GM23338 (cell line): Measurements from ENCODE around the gene TLR7.

ENCODE experiments used
- CREB1 ChIP-seq: fragments of 250-450 bp; sonication (Bioruptor Pico); IDR thresholded peaks from 2 replicates; pipeline ENCODE4 v1.5.0; 2020; ENCODE audit warnings: low read depth, mild to moderate bottlenecking, moderate library complexity
- CTCF ChIP-seq, 2 experiments: fragments of 200-600 bp in 1 of 2; sonication (generic) in 1 of 2; conservative IDR thresholded peaks; 2 replicates each; pipeline versions ENCODE4 v1.5.1 to v1.6.1; 2016 to 2017; ENCODE audit warnings: antibody characterized with exemption in 2 of 2, low read depth in 2 of 2, mild to moderate bottlenecking in 2 of 2, moderate library complexity in 1 of 2
- EZH2 ChIP-seq: fragments of 200-600 bp; sonication (generic); IDR thresholded peaks from one replicate; pipeline ENCODE4 v1.8.0; 2017; ENCODE audit warnings: antibody characterized with exemption, mild to moderate bottlenecking, low read depth; ENCODE audit not compliant: unreplicated experiment
- EZH2phosphoT487 ChIP-seq: fragments of 200-600 bp; sonication (generic); IDR thresholded peaks from one replicate; pipeline ENCODE4 v1.8.1; 2018; ENCODE audit warnings: antibody characterized with exemption; ENCODE audit not compliant: unreplicated experiment
- JUNB ChIP-seq: IDR thresholded peaks from one replicate; pipeline ENCODE4 v1.6.1; 2016; ENCODE audit warnings: antibody characterized with exemption; ENCODE audit not compliant: unreplicated experiment
- POLR2AphosphoS5 ChIP-seq: IDR thresholded peaks from 2 replicates; pipeline ENCODE4 v1.6.1; 2016; ENCODE audit warnings: antibody characterized with exemption, low read depth
- STAT1 ChIP-seq: IDR thresholded peaks from one replicate; pipeline ENCODE4 v1.6.1; 2016; ENCODE audit warnings: antibody characterized with exemption; ENCODE audit not compliant: unreplicated experiment
- ZNF114 ChIP-seq: fragments of 250-450 bp; sonication (Bioruptor Pico); IDR thresholded peaks from 2 replicates; pipeline ENCODE4 v1.5.0; 2020; ENCODE audit warnings: mild to moderate bottlenecking, moderate library complexity
- ZNF331 ChIP-seq: fragments of 250-450 bp; sonication (Bioruptor Pico); IDR thresholded peaks from 2 replicates; pipeline ENCODE4 v1.5.0; 2020; ENCODE audit warnings: low read depth, mild to moderate bottlenecking, moderate library complexity
- TF ChIP-seq, protein P1 (sequence below): IDR thresholded peaks from one replicate; pipeline ENCODE4 v1.6.1; 2018; ENCODE audit warnings: antibody characterized with exemption; ENCODE audit not compliant: unreplicated experiment
- TF ChIP-seq, protein P2 (sequence below): IDR thresholded peaks from 2 replicates; pipeline ENCODE4 v1.6.1; 2016; ENCODE audit warnings: antibody characterized with exemption

GRCh38 chrX:12890467-12890866 lies 23.6 kb downstream of the TLR7 start:
- TF ChIP-seq CTCF (conservative IDR thresholded peaks at IDR 0.05; ENCODE audit: low read depth in 2 of 2): no peak
- TF ChIP-seq EZH2phosphoT487: no peak
- no peak for TF ChIP-seq POLR2AphosphoS5
- TF ChIP-seq EZH2: no peak
- no peak for TF ChIP-seq JUNB
- TF ChIP-seq, protein P1, sequence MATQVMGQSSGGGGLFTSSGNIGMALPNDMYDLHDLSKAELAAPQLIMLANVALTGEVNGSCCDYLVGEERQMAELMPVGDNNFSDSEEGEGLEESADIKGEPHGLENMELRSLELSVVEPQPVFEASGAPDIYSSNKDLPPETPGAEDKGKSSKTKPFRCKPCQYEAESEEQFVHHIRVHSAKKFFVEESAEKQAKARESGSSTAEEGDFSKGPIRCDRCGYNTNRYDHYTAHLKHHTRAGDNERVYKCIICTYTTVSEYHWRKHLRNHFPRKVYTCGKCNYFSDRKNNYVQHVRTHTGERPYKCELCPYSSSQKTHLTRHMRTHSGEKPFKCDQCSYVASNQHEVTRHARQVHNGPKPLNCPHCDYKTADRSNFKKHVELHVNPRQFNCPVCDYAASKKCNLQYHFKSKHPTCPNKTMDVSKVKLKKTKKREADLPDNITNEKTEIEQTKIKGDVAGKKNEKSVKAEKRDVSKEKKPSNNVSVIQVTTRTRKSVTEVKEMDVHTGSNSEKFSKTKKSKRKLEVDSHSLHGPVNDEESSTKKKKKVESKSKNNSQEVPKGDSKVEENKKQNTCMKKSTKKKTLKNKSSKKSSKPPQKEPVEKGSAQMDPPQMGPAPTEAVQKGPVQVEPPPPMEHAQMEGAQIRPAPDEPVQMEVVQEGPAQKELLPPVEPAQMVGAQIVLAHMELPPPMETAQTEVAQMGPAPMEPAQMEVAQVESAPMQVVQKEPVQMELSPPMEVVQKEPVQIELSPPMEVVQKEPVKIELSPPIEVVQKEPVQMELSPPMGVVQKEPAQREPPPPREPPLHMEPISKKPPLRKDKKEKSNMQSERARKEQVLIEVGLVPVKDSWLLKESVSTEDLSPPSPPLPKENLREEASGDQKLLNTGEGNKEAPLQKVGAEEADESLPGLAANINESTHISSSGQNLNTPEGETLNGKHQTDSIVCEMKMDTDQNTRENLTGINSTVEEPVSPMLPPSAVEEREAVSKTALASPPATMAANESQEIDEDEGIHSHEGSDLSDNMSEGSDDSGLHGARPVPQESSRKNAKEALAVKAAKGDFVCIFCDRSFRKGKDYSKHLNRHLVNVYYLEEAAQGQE: no peak
- no peak for TF ChIP-seq CREB1 (CRISPR knock-in tag)
- TF ChIP-seq ZNF114 (CRISPR knock-in tag): no peak
- no peak for TF ChIP-seq STAT1
- TF ChIP-seq ZNF331: no peak
- TF ChIP-seq, protein P2, sequence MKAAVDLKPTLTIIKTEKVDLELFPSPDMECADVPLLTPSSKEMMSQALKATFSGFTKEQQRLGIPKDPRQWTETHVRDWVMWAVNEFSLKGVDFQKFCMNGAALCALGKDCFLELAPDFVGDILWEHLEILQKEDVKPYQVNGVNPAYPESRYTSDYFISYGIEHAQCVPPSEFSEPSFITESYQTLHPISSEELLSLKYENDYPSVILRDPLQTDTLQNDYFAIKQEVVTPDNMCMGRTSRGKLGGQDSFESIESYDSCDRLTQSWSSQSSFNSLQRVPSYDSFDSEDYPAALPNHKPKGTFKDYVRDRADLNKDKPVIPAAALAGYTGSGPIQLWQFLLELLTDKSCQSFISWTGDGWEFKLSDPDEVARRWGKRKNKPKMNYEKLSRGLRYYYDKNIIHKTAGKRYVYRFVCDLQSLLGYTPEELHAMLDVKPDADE: no peak
